H9 (cell line): ENCODE data around the gene MOCS3. TPM values are rescaled to one million over a fixed set of nuclear protein-coding genes. Genes with fewer than 3 reads are reported as not detected.
A peak's percentile ranks its signal among the peaks of the same experiment; 100 is the strongest.

ENCODE experiments used
- DNase-seq: peaks from one replicate; pipeline ENCODE4 v3.0.0-alpha.2; 2017
- H2AFZ ChIP-seq: one replicate; pipeline ENCODE4 v1.6.1; 2013; ENCODE audit warnings: mild to moderate bottlenecking, low read length, control low read depth, moderate library complexity
- H2AK5ac ChIP-seq: 2 replicates; pipeline ENCODE4 v1.6.1; 2013; ENCODE audit warnings: low read length, control low read depth, mixed read lengths; ENCODE audit not compliant: insufficient read length
- H2BK120ac ChIP-seq: one replicate; pipeline ENCODE4 v1.6.1; 2013; ENCODE audit warnings: low read depth, mild to moderate bottlenecking, low read length, control low read depth, inconsistent platforms; ENCODE audit not compliant: poor library complexity, severe bottlenecking
- H2BK12ac ChIP-seq: 2 replicates; pipeline ENCODE4 v1.6.1; 2013; ENCODE audit warnings: low read length, control low read depth, mixed read lengths, low read depth; ENCODE audit not compliant: insufficient read length
- H2BK15ac ChIP-seq: 2 replicates; pipeline ENCODE4 v1.6.1; 2013; ENCODE audit warnings: low read depth, low read length, control low read depth
- H2BK20ac ChIP-seq: one replicate; pipeline ENCODE4 v1.6.1; 2013; ENCODE audit warnings: low read depth, mild to moderate bottlenecking, low read length, control low read depth, inconsistent platforms; ENCODE audit not compliant: poor library complexity, severe bottlenecking
- H2BK5ac ChIP-seq: 2 replicates; pipeline ENCODE4 v1.6.1; 2013; ENCODE audit warnings: low read length, control low read depth, mixed read lengths; ENCODE audit not compliant: insufficient read length
- H3K14ac ChIP-seq: 2 replicates; pipeline ENCODE4 v1.6.1; 2013; ENCODE audit warnings: low read length, control low read depth; ENCODE audit not compliant: insufficient read depth
- H3K18ac ChIP-seq: 2 replicates; pipeline ENCODE4 v1.6.1; 2013; ENCODE audit warnings: low read depth, mild to moderate bottlenecking, mixed read lengths, low read length, control low read depth; ENCODE audit not compliant: insufficient read length
- H3K23ac ChIP-seq: 2 replicates; pipeline ENCODE4 v1.6.1; 2013; ENCODE audit warnings: low read length, control low read depth, mixed read lengths, low read depth; ENCODE audit not compliant: insufficient read length
- H3K23me2 ChIP-seq: 2 replicates; pipeline ENCODE4 v1.6.1; 2013; ENCODE audit warnings: low read depth, mild to moderate bottlenecking, mixed read lengths, low read length, control low read depth; ENCODE audit not compliant: insufficient read length, poor library complexity, severe bottlenecking
- H3K27ac ChIP-seq: 2 replicates; pipeline ENCODE4 v1.5.1; 2013; ENCODE audit warnings: low read length, control low read depth, mixed read lengths, low read depth; ENCODE audit not compliant: insufficient read length
- H3K27me3 ChIP-seq: 2 replicates; pipeline ENCODE4 v1.6.1; 2013; ENCODE audit warnings: low read length, control low read depth, inconsistent platforms; ENCODE audit not compliant: insufficient read depth
- H3K4ac ChIP-seq: 2 replicates; pipeline ENCODE4 v1.6.1; 2013; ENCODE audit warnings: low read depth, mild to moderate bottlenecking, control low read depth, inconsistent platforms, low read length, moderate library complexity
- H3K4me1 ChIP-seq: 2 replicates; pipeline ENCODE4 v1.6.1; 2013; ENCODE audit warnings: low read length, control low read depth, inconsistent platforms; ENCODE audit not compliant: insufficient read depth
- H3K4me2 ChIP-seq: 2 replicates; pipeline ENCODE4 v1.6.1; 2013; ENCODE audit warnings: low read length, control low read depth, mixed read lengths; ENCODE audit not compliant: insufficient read length, insufficient read depth
- H3K56ac ChIP-seq: 2 replicates; pipeline ENCODE4 v1.6.1; 2013; ENCODE audit warnings: low read depth, mild to moderate bottlenecking, mixed read lengths, low read length, control low read depth; ENCODE audit not compliant: insufficient read length
- H3K79me1 ChIP-seq: 2 replicates; pipeline ENCODE4 v1.6.1; 2013; ENCODE audit warnings: low read depth, mild to moderate bottlenecking, moderate library complexity, low read length, control low read depth, inconsistent platforms; ENCODE audit not compliant: insufficient read depth, poor library complexity, severe bottlenecking
- H3K79me2 ChIP-seq: 2 replicates; pipeline ENCODE4 v1.6.1; 2013; ENCODE audit warnings: low read length, control low read depth, inconsistent platforms; ENCODE audit not compliant: insufficient read depth
- H3K9ac ChIP-seq: 2 replicates; pipeline ENCODE4 v1.6.1; 2013; ENCODE audit warnings: low read length, control low read depth, mixed read lengths; ENCODE audit not compliant: insufficient read length; ENCODE audit errors: extremely low read depth
- H3K9me3 ChIP-seq: one replicate; pipeline ENCODE4 v1.6.1; 2013; ENCODE audit warnings: low read depth, low read length, inconsistent platforms; ENCODE audit not compliant: control insufficient read depth
- H3T11ph ChIP-seq: one replicate; pipeline ENCODE4 v1.6.1; 2013; ENCODE audit warnings: mild to moderate bottlenecking, low read length, control low read depth, inconsistent platforms
- H4K20me1 ChIP-seq: one replicate; pipeline ENCODE4 v1.6.1; 2013; ENCODE audit not compliant: control insufficient read depth, insufficient read length, insufficient read depth
- H4K5ac ChIP-seq: 2 replicates; pipeline ENCODE4 v1.6.1; 2013; ENCODE audit warnings: low read depth, mild to moderate bottlenecking, mixed read lengths, low read length, control low read depth; ENCODE audit not compliant: insufficient read length
- H4K8ac ChIP-seq: replicated peaks from 2 replicates; pipeline ENCODE4 v1.6.1; 2013; ENCODE audit warnings: low read length, control low read depth, mixed read lengths, low read depth; ENCODE audit not compliant: insufficient read length
- H4K91ac ChIP-seq: 2 replicates; pipeline ENCODE4 v1.6.1; 2013; ENCODE audit warnings: low read depth, mild to moderate bottlenecking, moderate library complexity, mixed read lengths, low read length, control low read depth; ENCODE audit not compliant: insufficient read length
- H3K27ac Mint-ChIP-seq, 3 experiments: 2 replicates in 2 of 3; 3 replicates in 1 of 3; pipeline ENCODE4 v1.8.0; 2020 to 2021; ENCODE audit warnings: mixed read lengths in 3 of 3, mild to moderate bottlenecking in 1 of 3, moderate library complexity in 1 of 3
- H3K27me3 Mint-ChIP-seq: 2 replicates; pipeline ENCODE4 v1.8.0; 2021; ENCODE audit warnings: low read depth, mild to moderate bottlenecking, moderate library complexity, mixed read lengths
- H3K36me3 Mint-ChIP-seq, 3 experiments: 2 replicates in 2 of 3; 3 replicates in 1 of 3; pipeline ENCODE4 v1.8.0; 2020 to 2021; ENCODE audit warnings: low read depth in 3 of 3, mixed read lengths in 3 of 3; ENCODE audit not compliant: insufficient read depth in 1 of 3
- H3K4me1 Mint-ChIP-seq, 2 experiments: 2 replicates each; pipeline ENCODE4 v1.8.0; 2020; ENCODE audit warnings: mixed read lengths in 2 of 2
- H3K4me3 Mint-ChIP-seq, 2 experiments: 2 replicates in 1 of 2; 3 replicates in 1 of 2; pipeline ENCODE4 v1.8.0; 2020 to 2021; ENCODE audit warnings: mild to moderate bottlenecking in 2 of 2, mixed read lengths in 2 of 2, moderate library complexity in 1 of 2
- H3K9me3 Mint-ChIP-seq, 2 experiments: 2 replicates in 1 of 2; 3 replicates in 1 of 2; pipeline ENCODE4 v1.8.0; 2020; ENCODE audit warnings: mild to moderate bottlenecking in 2 of 2, mixed read lengths in 2 of 2, moderate library complexity in 1 of 2
- CTCF ChIP-seq: fragments of 200-600 bp; sonication (generic); conservative IDR thresholded peaks from 3 replicates; pipeline ENCODE4 v1.8.0; 2021; ENCODE audit warnings: antibody characterized with exemption, mild to moderate bottlenecking
- WGBS: extraction: QIAGEN DNeasy Blood & Tissue Kit; methylation state at CpG from one replicate; pipeline ENCODE4 v1.1.7; 2013; ENCODE audit warnings: missing lambda C conversion rate, low lambda C conversion rate, mixed read lengths; ENCODE audit not compliant: insufficient read length; ENCODE audit errors: extremely low coverage; 5-methylcytosine and 5-hydroxymethylcytosine counted together
- total RNA-seq: library from RNA; stranded (reverse); gene quantifications from 2 replicates; pipeline ENCODE4 v1.2.1, GENCODE V29; 2021

The MOCS3 gene
- total RNA-seq, 1 experiment from 2014 or later: 9.0 TPM

GRCh38 chr20:51005214-51005613 is 46.6 kb downstream of the MOCS3 start:
- no peaks in the 10 kb centered on the region for H3K4me1 ChIP-seq
- Mint-ChIP-seq H3K27ac (peak overlapping the region in 1 of 3 experiments; percentile 6; a peak in 1 of 7 replicates), H3K36me3 (peaks cover 16 to 20% (median 17%) of the 10 kb centered on the region in 3 experiments), H3K27me3 (no peaks in the 10 kb centered on the region), H3K9me3 (no peaks in the 10 kb centered on the region), H3K4me3 (no peak overlapping the region), H3K4me1 (peaks cover 3 to 6% of the 10 kb centered on the region in 2 experiments; a peak in 1 of 4 replicates)
- no peak overlapping the region for H3K4me2 ChIP-seq
- H3K27ac ChIP-seq: no peak overlapping the region
- H2AFZ ChIP-seq: no peak overlapping the region
- H2AK5ac ChIP-seq: no peak overlapping the region
- H2BK20ac ChIP-seq: no peak overlapping the region
- no peak overlapping the region for H3K4ac ChIP-seq
- no peak overlapping the region for H3K18ac ChIP-seq
- H4K91ac ChIP-seq: no peak overlapping the region
- no peak overlapping the region for H3K14ac ChIP-seq
- H3K9me3 ChIP-seq: no peaks in the 10 kb centered on the region
- H3K56ac ChIP-seq: no peak overlapping the region
- H2BK12ac ChIP-seq: no peak overlapping the region
- no peak overlapping the region for H3K9ac ChIP-seq
- no peak overlapping the region for H2BK5ac ChIP-seq
- no peak overlapping the region for H4K8ac ChIP-seq
- no peaks in the 10 kb centered on the region for H3K23me2 ChIP-seq
- no peaks in the 10 kb centered on the region for H3K27me3 ChIP-seq
- no CpG with 5 or more reads among the region's 7 CpGs for WGBS
- no peaks in the 10 kb centered on the region for H4K20me1 ChIP-seq
- no peak overlapping the region for H3T11ph ChIP-seq
- H4K5ac ChIP-seq: no peak overlapping the region
- H3K79me1 ChIP-seq: no peaks in the 10 kb centered on the region
- TF ChIP-seq CTCF: no peak
- H2BK120ac ChIP-seq: no peak overlapping the region
- no peak overlapping the region for H3K23ac ChIP-seq
- no peak overlapping the region for H2BK15ac ChIP-seq
- no peaks in the 10 kb centered on the region for H3K79me2 ChIP-seq
- DNase-seq: no peak
